ENCODE data around the gene PCSK5. TPM values are rescaled to one million over a fixed set of nuclear protein-coding genes. Genes with fewer than 3 reads are reported as not detected.

PCSK5 gene
- total RNA-seq, 2 experiments from 2014 or later, result 0.76 TPM; not detected in 1

DNA sequence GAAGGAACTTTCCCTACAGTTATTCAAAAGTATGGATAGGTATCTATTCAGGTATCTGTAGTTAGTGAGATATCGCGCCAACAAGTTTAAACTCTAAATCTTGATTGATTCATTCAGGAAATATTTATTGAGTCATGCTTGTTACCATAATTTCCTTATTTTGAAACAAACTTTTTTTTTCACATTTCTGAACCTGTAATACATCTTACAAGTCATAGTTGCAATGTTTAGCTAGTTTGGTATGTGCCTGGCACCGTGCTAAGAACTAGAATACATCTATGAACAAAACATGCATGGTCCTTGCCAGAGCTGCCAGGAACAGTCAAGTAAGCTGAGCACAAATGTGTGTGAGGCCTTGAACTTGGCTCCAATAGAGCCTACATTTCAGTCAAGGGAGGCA is 226.4 kb downstream of the PCSK5 start:
- Histone ChIP-seq H3K9me2 (ENCODE audit: insufficient read depth, low read length) (no peaks in the 10 kb centered on the region), H3K4me2 (ENCODE audit: low read length) (no peak overlapping the region), H3K27ac (ENCODE audit: low read depth, low read length, poor library complexity, severe bottlenecking) (no peak overlapping the region), H3K79me2 (ENCODE audit: insufficient read depth, low read depth, low read length) (no peaks in the 10 kb centered on the region), H3K4me1 (ENCODE audit: insufficient read depth, low read length, poor library complexity, severe bottlenecking) (no peaks in the 10 kb centered on the region), H3K36me3 (ENCODE audit: insufficient read depth, low read length) (no peaks in the 10 kb centered on the region), H3K9me3 (ENCODE audit: low read length) (no peaks in the 10 kb centered on the region), H2AFZ (ENCODE audit: low read length) (no peak overlapping the region), H4K20me1 (ENCODE audit: insufficient read depth, low read length) (no peaks in the 10 kb centered on the region), H3K4me3 (ENCODE audit: low read depth, low read length, poor library complexity, severe bottlenecking) (no peak overlapping the region)
- TF ChIP-seq, protein P1, sequence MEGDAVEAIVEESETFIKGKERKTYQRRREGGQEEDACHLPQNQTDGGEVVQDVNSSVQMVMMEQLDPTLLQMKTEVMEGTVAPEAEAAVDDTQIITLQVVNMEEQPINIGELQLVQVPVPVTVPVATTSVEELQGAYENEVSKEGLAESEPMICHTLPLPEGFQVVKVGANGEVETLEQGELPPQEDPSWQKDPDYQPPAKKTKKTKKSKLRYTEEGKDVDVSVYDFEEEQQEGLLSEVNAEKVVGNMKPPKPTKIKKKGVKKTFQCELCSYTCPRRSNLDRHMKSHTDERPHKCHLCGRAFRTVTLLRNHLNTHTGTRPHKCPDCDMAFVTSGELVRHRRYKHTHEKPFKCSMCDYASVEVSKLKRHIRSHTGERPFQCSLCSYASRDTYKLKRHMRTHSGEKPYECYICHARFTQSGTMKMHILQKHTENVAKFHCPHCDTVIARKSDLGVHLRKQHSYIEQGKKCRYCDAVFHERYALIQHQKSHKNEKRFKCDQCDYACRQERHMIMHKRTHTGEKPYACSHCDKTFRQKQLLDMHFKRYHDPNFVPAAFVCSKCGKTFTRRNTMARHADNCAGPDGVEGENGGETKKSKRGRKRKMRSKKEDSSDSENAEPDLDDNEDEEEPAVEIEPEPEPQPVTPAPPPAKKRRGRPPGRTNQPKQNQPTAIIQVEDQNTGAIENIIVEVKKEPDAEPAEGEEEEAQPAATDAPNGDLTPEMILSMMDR (conservative IDR thresholded peaks at IDR 0.05; ENCODE audit: low read length), result no peak
- no peak for TF ChIP-seq EZH2phosphoT487 (IDR thresholded peaks at IDR 0.05; ENCODE audit: borderline replicate concordance, low read depth, low read length)
- POLR2A ChIA-PET, result no interaction called here
- intact Hi-C loops (cut with micrococcal nuclease; ENCODE audit: unreplicated experiment), result no loop called here
- BruUV-seq (replicated peaks), result no TSS peak
- no peak for DNase-seq (ENCODE audit: low spot score)
- CTCF ChIA-PET (ENCODE audit: unreplicated experiment), result no interaction called here

DNA sequence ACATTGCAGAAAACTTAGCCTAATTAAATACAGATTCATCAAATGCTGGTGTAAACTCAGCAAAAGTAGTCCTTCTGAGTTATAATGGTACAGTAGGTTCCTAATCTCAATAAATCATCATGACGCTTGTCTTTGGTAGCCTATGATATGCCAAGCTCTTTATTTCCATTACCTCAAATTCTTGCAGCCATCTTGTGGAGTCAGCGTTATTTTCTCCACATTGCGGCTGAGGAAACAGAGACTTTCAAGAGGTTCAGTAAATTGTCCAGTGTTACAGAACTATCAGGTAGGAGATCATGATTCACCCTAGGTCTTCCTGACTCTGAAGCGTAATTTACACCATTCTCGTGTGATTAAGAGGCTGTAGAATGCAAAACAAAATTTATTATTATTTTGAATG is 237.2 kb downstream of the PCSK5 start:
- Histone ChIP-seq H3K9me2 (ENCODE audit: insufficient read depth, low read length) (no peaks in the 10 kb centered on the region), H3K79me2 (ENCODE audit: insufficient read depth, low read depth, low read length) (no peaks in the 10 kb centered on the region), H3K4me1 (ENCODE audit: insufficient read depth, low read length, poor library complexity, severe bottlenecking) (no peaks in the 10 kb centered on the region), H2AFZ (ENCODE audit: low read length) (no peak overlapping the region), H4K20me1 (ENCODE audit: insufficient read depth, low read length) (no peaks in the 10 kb centered on the region), H3K4me2 (ENCODE audit: low read length) (no peak overlapping the region), H3K27ac (ENCODE audit: low read depth, low read length, poor library complexity, severe bottlenecking) (no peak overlapping the region), H3K4me3 (ENCODE audit: low read depth, low read length, poor library complexity, severe bottlenecking) (no peak overlapping the region), H3K36me3 (ENCODE audit: insufficient read depth, low read length) (no peaks in the 10 kb centered on the region), H3K9me3 (ENCODE audit: low read length) (no peaks in the 10 kb centered on the region)
- intact Hi-C loops (cut with micrococcal nuclease; ENCODE audit: unreplicated experiment), result no loop called here
- POLR2A ChIA-PET, result no interaction called here
- no TSS peak for BruUV-seq (replicated peaks)
- CTCF ChIA-PET (ENCODE audit: unreplicated experiment), result no interaction called here
- TF ChIP-seq, protein P1 (conservative IDR thresholded peaks at IDR 0.05; ENCODE audit: low read length), result no peak
- TF ChIP-seq EZH2phosphoT487 (IDR thresholded peaks at IDR 0.05; ENCODE audit: borderline replicate concordance, low read depth, low read length), result no peak
- DNase-seq (ENCODE audit: low spot score), result no peak

DNA sequence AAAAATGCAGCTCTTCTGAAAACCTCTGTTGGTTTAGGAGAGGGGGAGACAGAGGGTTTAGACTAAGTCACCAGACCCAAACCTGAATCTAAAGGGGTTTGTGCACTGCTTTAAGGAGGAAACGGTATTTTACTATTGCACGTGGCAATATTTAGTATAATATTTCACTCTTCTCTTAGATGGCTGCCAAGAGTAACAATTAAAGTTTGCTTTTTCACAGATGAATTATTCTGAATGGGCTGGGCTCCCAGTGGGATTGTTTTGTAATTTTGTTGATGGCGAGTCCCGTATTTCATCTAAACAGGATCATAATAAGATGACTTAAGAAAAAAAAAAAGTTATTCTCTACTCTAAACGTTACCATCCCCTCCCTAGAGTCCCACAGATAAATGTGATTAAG is 245.4 kb downstream of the PCSK5 start:
- Histone ChIP-seq H3K27ac (ENCODE audit: low read depth, low read length, poor library complexity, severe bottlenecking) (no peak overlapping the region), H4K20me1 (ENCODE audit: insufficient read depth, low read length) (no peaks in the 10 kb centered on the region), H3K4me2 (ENCODE audit: low read length) (no peak overlapping the region), H3K9me2 (ENCODE audit: insufficient read depth, low read length) (no peaks in the 10 kb centered on the region), H3K9me3 (ENCODE audit: low read length) (no peaks in the 10 kb centered on the region), H3K4me1 (ENCODE audit: insufficient read depth, low read length, poor library complexity, severe bottlenecking) (no peaks in the 10 kb centered on the region), H2AFZ (ENCODE audit: low read length) (no peak overlapping the region), H3K4me3 (ENCODE audit: low read depth, low read length, poor library complexity, severe bottlenecking) (no peak overlapping the region), H3K79me2 (ENCODE audit: insufficient read depth, low read depth, low read length) (no peaks in the 10 kb centered on the region), H3K36me3 (ENCODE audit: insufficient read depth, low read length) (no peaks in the 10 kb centered on the region)
- TF ChIP-seq, protein P1 (conservative IDR thresholded peaks at IDR 0.05; ENCODE audit: low read length), result no peak
- no peak for TF ChIP-seq EZH2phosphoT487 (IDR thresholded peaks at IDR 0.05; ENCODE audit: borderline replicate concordance, low read depth, low read length)
- intact Hi-C loops (cut with micrococcal nuclease; ENCODE audit: unreplicated experiment), result no loop called here
- no peak for DNase-seq (ENCODE audit: low spot score)
- BruUV-seq (replicated peaks), result no TSS peak
- CTCF ChIA-PET (ENCODE audit: unreplicated experiment), result no interaction called here
- POLR2A ChIA-PET, result interaction anchor here (1.0 kb wide), 1 partner anchor 24 kb away, joined by 3 read pairs; no protein-coding TSS in a partner anchor

Measured in OCI-LY7 (cell line).